KMS-11 (cell line): Measurements from ENCODE around the gene TMEM179.

Experiments
- H2AFZ ChIP-seq: fragments of 200-600 bp; sonication (generic); 2 replicates; pipeline ENCODE4 v1.6.1; 2016; ENCODE audit warnings: antibody characterized with exemption, mixed run types, low read depth
- H3K27ac ChIP-seq: fragments of 200-600 bp; sonication (generic); 2 replicates; pipeline ENCODE4 v1.6.1; 2016; ENCODE audit warnings: mild to moderate bottlenecking, mixed run types
- H3K27me3 ChIP-seq: fragments of 200-600 bp; sonication (generic); 2 replicates; pipeline ENCODE4 v1.6.1; 2017; ENCODE audit warnings: mild to moderate bottlenecking, low read depth, mixed run types, moderate library complexity; ENCODE audit not compliant: insufficient read depth
- H3K36me3 ChIP-seq: fragments of 200-600 bp; sonication (generic); 2 replicates; pipeline ENCODE4 v1.6.1; 2017; ENCODE audit warnings: mild to moderate bottlenecking, mixed run types; ENCODE audit not compliant: insufficient read depth
- H3K4me1 ChIP-seq: fragments of 200-600 bp; sonication (generic); 2 replicates; pipeline ENCODE4 v1.6.1; 2016; ENCODE audit warnings: mild to moderate bottlenecking, low read depth, mixed run types; ENCODE audit not compliant: poor library complexity, severe bottlenecking
- H3K4me2 ChIP-seq: fragments of 200-600 bp; sonication (generic); 2 replicates; pipeline ENCODE4 v1.7.0; 2016; ENCODE audit warnings: mild to moderate bottlenecking, mixed run types
- H3K4me3 ChIP-seq: fragments of 200-600 bp; sonication (generic); IDR thresholded peaks from 2 replicates; pipeline ENCODE4 v1.6.1; 2017; ENCODE audit warnings: low read depth, low read length, mixed read lengths; ENCODE audit not compliant: insufficient read depth
- H3K79me2 ChIP-seq: fragments of 200-600 bp; sonication (generic); 2 replicates; pipeline ENCODE4 v1.6.1; 2016; ENCODE audit warnings: low read depth, mixed run types; ENCODE audit not compliant: insufficient read depth
- H3K9ac ChIP-seq: fragments of 200-600 bp; sonication (generic); 2 replicates; pipeline ENCODE4 v1.6.1; 2016; ENCODE audit warnings: mild to moderate bottlenecking, mixed run types
- H4K20me1 ChIP-seq: fragments of 200-600 bp; sonication (generic); 2 replicates; pipeline ENCODE4 v1.6.1; 2016; ENCODE audit warnings: mild to moderate bottlenecking, mixed run types; ENCODE audit not compliant: insufficient read depth
- TF ChIP-seq, protein P1 (sequence below): fragments of 200-600 bp; sonication (generic); conservative IDR thresholded peaks from 2 replicates; pipeline ENCODE4 v1.6.1; 2017; ENCODE audit warnings: low read depth, mild to moderate bottlenecking, antibody characterized with exemption, low read length, moderate library complexity, mixed read lengths

The TMEM179 gene

DNA sequence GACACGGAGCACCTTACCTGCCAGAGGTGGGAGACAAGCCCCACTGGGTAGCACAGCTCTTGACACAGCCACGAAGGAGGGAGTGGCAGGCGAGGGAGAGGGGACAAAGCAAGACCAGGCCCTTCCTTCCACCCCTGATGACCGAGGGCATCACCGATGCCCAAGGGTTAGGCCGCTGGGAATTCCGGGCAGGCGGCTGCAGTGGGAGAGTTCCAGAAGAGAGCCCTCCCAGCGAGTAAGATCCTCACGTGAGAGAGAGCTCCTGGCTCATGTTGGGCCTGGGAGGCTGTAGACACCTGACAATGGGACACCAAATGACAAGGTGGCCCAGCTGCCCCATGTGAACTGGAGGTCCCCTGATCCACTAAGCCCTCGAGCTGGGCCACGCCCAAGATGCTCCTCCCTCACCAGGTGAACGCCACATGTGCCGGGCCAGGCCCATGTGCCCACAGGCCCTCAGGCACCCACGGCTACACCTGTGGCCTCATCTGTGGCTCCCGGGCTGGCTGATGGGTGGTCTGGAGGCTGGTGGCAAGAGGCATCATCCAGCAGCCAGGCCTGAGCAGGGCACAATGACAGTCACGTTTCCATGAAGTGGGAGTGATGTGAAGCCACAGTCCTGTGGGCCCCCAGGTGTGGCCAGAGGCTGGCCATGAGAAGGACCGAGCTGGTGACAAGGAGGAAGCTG lies 57.1 kb downstream of the TMEM179 start:
- H3K36me3 ChIP-seq: no peaks in the 10 kb centered on the region
- H3K79me2 ChIP-seq: no peaks in the 10 kb centered on the region
- H2AFZ ChIP-seq: no peak overlapping the region
- H4K20me1 ChIP-seq: no peaks in the 10 kb centered on the region
- TF ChIP-seq, protein P1, sequence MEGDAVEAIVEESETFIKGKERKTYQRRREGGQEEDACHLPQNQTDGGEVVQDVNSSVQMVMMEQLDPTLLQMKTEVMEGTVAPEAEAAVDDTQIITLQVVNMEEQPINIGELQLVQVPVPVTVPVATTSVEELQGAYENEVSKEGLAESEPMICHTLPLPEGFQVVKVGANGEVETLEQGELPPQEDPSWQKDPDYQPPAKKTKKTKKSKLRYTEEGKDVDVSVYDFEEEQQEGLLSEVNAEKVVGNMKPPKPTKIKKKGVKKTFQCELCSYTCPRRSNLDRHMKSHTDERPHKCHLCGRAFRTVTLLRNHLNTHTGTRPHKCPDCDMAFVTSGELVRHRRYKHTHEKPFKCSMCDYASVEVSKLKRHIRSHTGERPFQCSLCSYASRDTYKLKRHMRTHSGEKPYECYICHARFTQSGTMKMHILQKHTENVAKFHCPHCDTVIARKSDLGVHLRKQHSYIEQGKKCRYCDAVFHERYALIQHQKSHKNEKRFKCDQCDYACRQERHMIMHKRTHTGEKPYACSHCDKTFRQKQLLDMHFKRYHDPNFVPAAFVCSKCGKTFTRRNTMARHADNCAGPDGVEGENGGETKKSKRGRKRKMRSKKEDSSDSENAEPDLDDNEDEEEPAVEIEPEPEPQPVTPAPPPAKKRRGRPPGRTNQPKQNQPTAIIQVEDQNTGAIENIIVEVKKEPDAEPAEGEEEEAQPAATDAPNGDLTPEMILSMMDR: no peak
- no peak overlapping the region for H3K9ac ChIP-seq
- no peak overlapping the region for H3K4me2 ChIP-seq
- peaks cover 30% of the 10 kb centered on the region; the same call in 1 of the 2 replicates for H3K27me3 ChIP-seq
- H3K27ac ChIP-seq: no peak overlapping the region
- no peak overlapping the region for H3K4me3 ChIP-seq
- no peaks in the 10 kb centered on the region for H3K4me1 ChIP-seq

DNA sequence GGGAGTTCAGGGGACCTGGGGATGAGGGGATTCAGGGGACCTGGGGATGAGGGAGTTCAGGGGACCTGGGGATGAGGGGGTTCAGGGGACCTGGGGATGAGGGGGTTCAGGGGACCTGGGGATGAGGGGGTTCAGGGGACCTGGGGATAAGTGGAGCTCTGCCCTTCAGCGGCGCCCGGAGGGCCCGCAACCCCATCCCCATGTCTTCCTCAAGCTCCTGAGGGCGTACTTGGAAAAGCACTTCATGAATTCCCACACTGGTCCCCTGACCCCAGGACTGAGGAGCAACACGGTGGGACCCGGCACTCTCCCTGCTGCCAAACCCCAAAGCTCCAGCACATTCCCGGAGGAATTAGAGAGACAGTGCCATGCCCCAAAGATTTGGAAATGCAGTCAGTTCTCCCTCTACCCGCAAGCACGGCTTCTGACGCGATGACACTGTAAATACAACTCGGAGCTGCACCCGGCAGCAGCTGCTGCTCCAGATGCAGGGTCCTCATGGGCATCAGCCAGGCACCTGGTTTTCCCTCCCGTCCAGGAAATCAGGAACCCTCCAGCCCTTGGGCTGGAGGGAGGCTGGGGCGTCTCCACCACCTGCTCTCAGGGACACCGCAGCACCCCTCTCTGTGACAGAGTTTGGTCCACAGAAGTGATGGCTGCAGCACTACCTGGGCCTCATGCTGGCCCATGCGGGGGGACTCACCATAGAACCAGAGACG lies 57.8 kb downstream of the TMEM179 start:
- no peak overlapping the region for H3K4me3 ChIP-seq
- H3K27me3 ChIP-seq: peaks cover 31% of the 10 kb centered on the region; the same call in 1 of the 2 replicates
- no peak overlapping the region for H3K9ac ChIP-seq
- H3K79me2 ChIP-seq: no peaks in the 10 kb centered on the region
- no peak overlapping the region for H3K4me2 ChIP-seq
- no peak overlapping the region for H2AFZ ChIP-seq
- no peaks in the 10 kb centered on the region for H3K4me1 ChIP-seq
- TF ChIP-seq, protein P1: no peak
- H3K36me3 ChIP-seq: no peaks in the 10 kb centered on the region
- no peaks in the 10 kb centered on the region for H4K20me1 ChIP-seq
- H3K27ac ChIP-seq: no peak overlapping the region

DNA sequence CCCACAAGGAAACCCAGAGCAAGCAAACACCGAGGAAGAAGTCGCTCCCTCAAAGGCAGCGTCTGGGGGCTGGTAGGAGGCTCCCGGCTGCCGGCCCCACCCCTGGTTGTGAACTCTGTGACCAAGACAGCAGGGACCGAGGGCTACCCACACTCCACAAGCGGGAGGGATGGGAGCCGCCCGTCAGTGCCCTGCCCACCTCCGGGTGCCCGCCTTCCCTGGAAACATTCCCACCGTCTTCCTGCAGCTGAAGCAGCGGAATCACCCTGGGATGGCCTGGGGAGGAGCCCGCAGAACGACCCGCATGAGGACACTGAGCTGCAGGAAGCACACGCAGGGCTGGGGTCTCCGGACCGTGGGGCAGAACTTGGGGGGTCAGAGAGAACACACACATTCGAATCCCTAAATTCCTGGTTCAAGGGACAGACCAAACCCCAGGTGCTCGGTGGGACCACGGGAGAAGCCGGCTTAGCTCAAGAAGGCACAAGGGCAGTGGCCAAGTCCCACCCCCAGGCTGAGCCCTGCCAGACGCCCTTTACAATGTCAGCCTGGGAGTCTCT lies 58.5 kb downstream of the TMEM179 start:
- no peaks in the 10 kb centered on the region for H3K36me3 ChIP-seq
- H3K79me2 ChIP-seq: no peaks in the 10 kb centered on the region
- no peak overlapping the region for H3K9ac ChIP-seq
- H3K27ac ChIP-seq: no peak overlapping the region
- no peak overlapping the region for H3K4me2 ChIP-seq
- TF ChIP-seq, protein P1: no peak
- no peak overlapping the region for H2AFZ ChIP-seq
- no peaks in the 10 kb centered on the region for H4K20me1 ChIP-seq
- peaks cover 38% of the 10 kb centered on the region; the same call in 1 of the 2 replicates for H3K27me3 ChIP-seq
- no peak overlapping the region for H3K4me3 ChIP-seq
- H3K4me1 ChIP-seq: no peaks in the 10 kb centered on the region

DNA sequence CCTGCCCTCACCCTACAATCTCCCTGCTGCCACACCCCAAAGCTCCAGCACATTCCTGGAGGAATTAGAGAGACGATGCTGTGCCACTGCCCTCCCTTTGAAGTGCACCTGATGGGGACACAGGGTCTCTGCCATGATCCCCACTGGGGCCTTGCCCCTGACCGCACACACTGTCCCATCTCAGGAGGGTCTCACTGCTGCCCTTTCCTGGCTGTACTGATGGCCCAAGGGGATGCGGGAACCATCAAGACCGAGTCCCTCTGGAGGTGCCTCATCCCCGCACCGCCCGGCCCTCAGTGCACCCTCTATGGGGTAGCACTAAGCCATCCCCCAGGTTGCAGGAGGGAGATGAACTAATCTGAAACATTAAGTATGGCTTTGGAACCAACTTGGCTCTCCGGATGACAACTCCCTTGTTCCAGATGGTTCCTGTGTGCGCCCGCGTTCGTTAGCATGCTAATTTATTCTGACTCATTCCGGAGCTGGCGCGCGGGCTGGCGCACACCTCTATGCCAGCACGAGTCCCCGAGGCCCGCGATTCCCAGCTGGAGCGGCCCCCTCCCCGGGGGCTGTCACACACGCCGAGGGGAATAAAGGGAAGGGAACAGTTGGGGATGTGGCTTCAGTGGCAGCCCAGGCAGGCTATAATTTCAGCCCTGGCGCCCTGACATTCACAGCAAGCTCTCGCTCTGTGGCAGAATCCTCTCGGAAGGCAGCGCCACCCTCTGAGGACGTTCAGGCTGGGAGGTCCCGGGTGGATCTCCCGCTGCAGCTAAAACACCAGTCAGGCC lies 59.2 kb downstream of the TMEM179 start:
- H3K4me1 ChIP-seq: no peaks in the 10 kb centered on the region
- no peak overlapping the region for H3K4me2 ChIP-seq
- no peak overlapping the region for H3K4me3 ChIP-seq
- H2AFZ ChIP-seq: no peak overlapping the region
- H4K20me1 ChIP-seq: no peaks in the 10 kb centered on the region
- H3K27me3 ChIP-seq: peaks cover 41% of the 10 kb centered on the region; the same call in 1 of the 2 replicates
- no peak overlapping the region for H3K27ac ChIP-seq
- no peaks in the 10 kb centered on the region for H3K36me3 ChIP-seq
- TF ChIP-seq, protein P1: no peak
- no peaks in the 10 kb centered on the region for H3K79me2 ChIP-seq
- H3K9ac ChIP-seq: no peak overlapping the region
